Jurkat, Clone E6-1 (cell line): ENCODE data around the gene ORC3.

Experiments used
- DNase-seq: peaks from one replicate; pipeline ENCODE4 v3.0.0-alpha.2; 2011; ENCODE audit warnings: low read depth, low spot score
- H3K4me3 ChIP-seq: 2 replicates; pipeline ENCODE4 v1.5.1; 2011; ENCODE audit warnings: mild to moderate bottlenecking, low read length, control low read depth, moderate library complexity

The ORC3 gene

GRCh38 chr6:87654122-87654521 is 64.2 kb downstream of the ORC3 start:
- DNase-seq: no peak
- no peak overlapping the region for H3K4me3 ChIP-seq

GRCh38 chr6:87654875-87655454 is 65.0 kb downstream of the ORC3 start:
- no peak overlapping the region for H3K4me3 ChIP-seq
- no peak for DNase-seq

DNA sequence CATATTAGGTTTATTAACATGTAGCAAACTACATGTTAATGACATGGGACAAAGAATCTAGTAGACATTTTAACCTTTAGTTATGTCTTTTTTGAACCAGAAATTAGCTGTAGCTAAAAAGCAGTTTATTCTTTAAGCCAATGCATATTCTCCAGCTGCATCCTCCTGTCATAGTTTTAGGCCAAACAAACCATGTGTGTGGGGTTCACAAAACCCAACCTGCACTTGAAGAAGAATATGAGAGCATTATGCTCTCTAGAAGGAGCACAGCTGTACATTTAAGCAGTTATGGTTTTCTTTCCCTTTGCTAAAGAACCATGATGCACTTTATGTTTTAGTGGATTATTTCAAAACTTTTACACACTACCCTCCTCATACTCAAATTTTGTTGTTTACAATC is 65.9 kb downstream of the ORC3 start:
- peak; percentile 35 for DNase-seq
- no peak overlapping the region for H3K4me3 ChIP-seq

DNA sequence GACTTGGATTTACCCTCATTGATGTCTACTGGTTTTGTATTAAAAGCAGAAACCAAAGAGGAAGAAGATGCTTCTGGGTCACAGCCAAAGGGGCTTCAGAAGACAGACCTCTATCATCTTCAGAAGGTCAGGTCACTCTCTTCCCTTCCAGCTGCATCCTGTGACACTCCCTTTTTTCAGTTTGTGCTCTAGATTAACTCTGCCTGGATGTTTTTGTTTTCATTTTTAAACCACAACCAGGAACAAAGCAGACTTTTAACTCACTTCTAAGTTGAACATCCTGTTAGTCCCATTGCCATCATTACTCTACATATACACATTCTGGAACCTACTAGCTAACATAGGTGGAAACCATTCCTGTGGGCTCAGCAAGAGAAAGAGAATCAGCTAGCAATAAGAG is 66.9 kb downstream of the ORC3 start:
- no peak overlapping the region for H3K4me3 ChIP-seq
- peak; percentile 90 for DNase-seq

DNA sequence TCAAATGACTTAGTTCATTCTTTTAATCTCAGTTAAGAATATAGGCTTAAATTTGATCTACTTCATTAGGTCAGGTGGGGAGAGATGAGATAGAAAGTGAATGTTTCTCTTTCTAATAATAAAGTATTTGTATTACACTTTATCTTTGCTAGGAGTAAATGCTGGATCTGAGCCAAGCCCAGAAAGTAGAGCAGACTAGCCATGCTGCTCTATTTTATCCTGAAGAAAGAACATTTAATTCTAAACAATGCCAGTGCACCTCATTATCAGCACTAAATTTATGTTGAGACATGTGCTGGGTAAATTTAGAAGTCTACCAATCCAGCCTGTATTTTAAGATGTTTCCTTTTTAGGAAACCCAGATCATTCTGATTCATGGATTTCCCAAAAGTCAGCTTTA is 68.6 kb downstream of the ORC3 start:
- no peak overlapping the region for H3K4me3 ChIP-seq
- DNase-seq: no peak

DNA sequence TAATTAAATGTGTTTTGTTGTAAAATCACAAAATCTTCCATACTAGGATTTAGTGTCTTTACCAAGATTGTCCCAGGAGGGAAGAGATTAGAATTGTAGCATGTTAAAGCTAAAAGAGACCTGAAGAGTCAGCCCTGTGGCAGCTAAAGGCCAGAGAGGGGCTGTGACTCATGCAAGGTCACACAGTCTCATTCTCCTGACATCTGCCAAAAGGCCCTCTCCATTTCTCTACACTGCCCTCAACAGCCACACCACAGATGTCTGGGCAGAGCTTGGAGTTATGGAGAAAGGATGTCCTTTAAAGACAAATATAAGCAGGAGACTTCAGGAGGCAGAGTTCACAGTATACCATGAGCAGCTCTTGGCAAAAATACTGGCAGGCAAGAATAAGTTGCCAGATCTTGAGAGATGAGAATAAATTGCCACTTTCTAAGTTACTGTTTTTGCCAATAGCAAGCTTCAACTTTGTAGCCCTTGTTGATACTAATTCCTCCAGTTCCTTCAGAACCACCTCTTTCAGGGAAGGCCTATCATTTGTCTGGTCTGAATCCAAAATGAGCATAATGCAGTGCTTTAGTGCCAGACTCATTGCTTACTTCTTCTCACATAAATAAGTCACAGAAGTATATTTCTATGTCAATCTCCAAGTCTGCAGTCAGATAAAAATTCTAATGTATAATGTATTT is 70.4 kb downstream of the ORC3 start:
- DNase-seq: no peak
- no peak overlapping the region for H3K4me3 ChIP-seq

DNA sequence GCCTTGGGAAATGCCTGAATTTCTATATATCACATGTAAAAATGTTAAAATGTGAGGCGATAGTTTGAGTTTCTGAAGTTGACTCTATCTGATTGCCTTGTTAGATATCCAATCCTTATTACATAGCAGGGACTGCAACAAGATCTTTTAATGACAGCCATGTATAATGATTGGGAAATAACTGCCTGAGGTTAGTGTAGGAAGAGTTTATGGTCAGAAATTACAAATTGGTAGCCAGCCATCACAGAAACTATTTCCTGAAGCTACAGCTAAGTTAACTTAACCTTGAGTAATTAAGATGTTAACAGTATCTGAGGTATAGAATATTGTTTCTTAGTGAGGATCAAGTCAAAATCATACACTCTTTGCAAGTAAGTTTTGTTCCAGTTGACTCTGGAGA is 71.1 kb downstream of the ORC3 start:
- no peak overlapping the region for H3K4me3 ChIP-seq
- DNase-seq: no peak

- DNase-seq: no peak
- H3K4me3 ChIP-seq: no peak overlapping the region
Observed at GRCh38 chr6:87661503-87661902, 71.6 kb downstream of the ORC3 start.

GRCh38 chr6:87663434-87663833 is 73.5 kb downstream of the ORC3 start:
- DNase-seq: no peak
- no peak overlapping the region for H3K4me3 ChIP-seq

DNA sequence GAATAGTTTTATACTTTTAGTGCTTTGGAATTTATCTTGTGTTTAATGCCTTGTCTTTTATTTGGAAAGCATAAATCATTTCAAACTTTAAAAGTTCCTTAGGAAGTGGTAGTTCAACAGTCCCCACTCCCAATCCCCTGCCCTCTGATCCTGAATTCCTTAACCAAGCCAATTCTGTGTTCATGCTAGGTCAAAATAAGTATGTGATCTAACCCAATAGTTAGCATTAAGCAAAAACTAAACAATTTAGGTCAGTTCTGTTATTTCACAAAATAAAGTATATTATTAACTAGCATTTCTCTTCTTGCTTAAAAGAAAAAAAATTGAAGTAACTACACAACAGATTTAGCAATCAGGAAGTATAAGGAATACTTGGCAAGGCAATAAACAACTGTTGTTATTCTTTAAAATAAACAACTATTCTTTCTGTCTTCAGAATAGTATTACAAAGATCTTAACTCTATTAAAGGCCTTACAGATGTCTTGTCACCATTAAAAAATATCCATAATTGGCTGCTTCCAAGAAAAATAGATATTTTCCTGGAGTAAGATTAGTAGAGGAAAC is 75.1 kb downstream of the ORC3 start:
- DNase-seq: no peak
- H3K4me3 ChIP-seq: no peak overlapping the region

- DNase-seq: no peak
- H3K4me3 ChIP-seq: no peak overlapping the region
Observed at GRCh38 chr6:87667032-87667431, 77.1 kb downstream of the ORC3 start.

DNA sequence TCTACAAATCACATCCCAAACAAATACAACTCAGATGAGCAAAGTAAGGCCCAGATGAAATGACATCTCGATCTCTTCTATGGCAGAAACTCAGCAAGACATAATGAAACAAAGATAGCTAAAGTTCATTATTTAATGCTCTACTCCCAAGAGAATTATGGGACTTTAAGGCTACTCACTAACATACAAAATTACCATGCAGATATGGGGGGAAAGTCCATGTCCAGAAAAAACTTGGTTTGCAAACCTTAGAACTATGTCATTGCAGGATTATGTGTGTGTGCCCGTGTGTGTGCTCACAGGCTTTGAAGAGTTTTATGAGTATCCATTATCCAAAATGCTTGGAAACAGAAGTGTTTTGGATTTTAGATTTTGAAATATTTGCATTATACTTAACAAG is 78.1 kb downstream of the ORC3 start:
- H3K4me3 ChIP-seq: no peak overlapping the region
- DNase-seq: no peak

DNA sequence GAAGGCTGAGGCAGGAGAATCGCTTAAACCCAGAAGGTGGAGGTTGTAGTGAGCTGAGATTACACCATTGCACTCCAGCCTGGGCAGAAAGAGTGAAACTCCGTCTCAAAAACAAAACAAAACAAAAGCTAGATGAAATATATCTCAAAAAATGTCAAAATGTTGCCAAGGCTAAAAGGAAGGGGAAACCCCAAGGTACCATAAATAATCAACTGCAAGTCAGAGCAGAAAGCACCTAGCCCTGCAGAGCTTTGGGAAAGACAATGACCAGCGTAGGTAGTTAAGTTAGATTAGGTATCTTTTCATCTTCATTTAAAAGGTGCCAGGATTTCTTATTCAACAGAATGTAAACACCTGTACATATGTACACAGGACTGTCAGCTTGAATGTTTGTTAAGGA is 79.1 kb downstream of the ORC3 start:
- no peak for DNase-seq
- no peak overlapping the region for H3K4me3 ChIP-seq

DNA sequence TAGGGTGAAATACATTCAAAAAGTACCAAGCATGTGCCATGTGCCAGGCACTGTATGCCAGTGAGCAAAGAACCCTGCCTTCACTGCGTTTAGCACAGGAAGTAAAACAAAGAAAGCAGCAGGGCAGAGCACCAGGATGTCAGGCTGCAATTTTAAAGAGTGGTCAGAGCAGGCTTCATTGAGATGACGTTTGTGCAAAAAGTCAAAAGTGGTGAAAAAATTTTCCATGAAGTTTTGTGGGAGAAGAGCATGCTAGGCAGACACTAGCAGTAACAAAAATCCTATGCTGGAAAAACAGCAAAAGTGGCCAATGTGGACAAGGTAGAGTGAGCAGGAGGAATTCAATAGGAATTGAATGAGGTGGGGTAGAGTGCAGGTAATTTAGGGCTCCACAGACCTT is 80.8 kb downstream of the ORC3 start:
- H3K4me3 ChIP-seq: no peak overlapping the region
- no peak for DNase-seq

- no peak for DNase-seq
- no peak overlapping the region for H3K4me3 ChIP-seq
Observed at GRCh38 chr6:87671555-87672029, 81.7 kb downstream of the ORC3 start.

- DNase-seq: no peak
Observed at GRCh38 chr6:87672641-87673040, 82.7 kb downstream of the ORC3 start.

DNA sequence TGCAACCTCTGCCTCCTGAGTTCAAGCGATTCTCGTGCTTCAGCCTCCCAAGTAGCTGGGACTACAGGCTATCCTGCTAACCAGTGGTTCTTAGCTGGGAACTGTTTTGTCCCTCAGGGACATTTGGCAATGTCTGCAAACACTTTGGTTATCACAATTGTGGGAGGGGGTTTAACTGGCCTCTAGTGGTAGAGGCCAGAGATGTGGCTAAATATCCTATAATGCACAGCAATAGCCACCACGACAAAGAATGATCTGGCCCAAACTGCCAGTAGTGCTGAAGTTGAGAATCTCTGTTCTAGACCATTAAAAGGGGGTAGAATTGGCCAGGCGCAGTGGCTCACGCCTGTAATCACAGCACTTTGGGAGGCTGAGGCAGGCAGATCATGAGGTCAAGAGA is 83.3 kb downstream of the ORC3 start:
- H3K4me3 ChIP-seq: no peak overlapping the region
- DNase-seq: no peak

More at GRCh38 chr6:87672641-87673040, 82.7 kb downstream of the ORC3 start:
- H3K4me3 ChIP-seq: no peak overlapping the region

DNA sequence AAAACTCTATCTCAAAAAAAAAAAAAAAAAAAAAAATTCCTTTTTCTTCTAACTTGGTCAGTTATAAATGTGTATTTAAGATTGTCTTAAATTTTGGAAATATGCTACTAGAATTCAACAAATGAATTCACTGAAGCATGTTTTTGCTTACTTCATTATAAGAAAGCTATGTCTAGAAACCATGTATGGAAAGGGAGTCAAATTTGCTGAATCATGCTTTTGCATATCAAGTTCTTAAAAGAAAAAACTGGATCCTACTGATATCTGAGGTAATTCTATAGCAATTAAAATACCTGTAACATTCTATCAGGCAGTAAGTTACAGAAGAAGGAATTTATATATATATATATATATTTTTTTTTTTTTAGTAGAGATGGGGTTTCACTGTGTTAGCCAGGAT is 84.4 kb downstream of the ORC3 start:
- no peak for DNase-seq
- H3K4me3 ChIP-seq: no peak overlapping the region

- no peak for DNase-seq
- H3K4me3 ChIP-seq: no peak overlapping the region
Observed at GRCh38 chr6:87675004-87675681, 85.2 kb downstream of the ORC3 start.

DNA sequence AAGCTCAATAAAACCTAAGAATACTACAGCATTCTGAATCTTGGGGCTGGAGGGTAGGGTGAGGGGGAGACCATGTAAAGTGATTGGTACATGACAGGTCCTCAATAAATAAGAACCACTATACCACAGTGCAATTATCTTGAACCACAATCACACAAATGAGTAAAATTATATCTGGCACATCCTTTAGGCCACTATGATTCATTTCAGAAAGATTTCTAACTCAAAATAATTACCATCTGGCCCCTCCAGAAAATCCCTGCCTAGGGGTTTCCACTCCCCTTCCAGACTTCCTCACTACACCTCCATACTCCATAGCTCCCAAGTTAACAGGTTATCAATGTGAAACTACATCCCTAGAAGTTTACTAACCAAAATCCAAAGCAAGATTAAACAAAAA is 92.4 kb downstream of the ORC3 start:
- no peak for DNase-seq
- H3K4me3 ChIP-seq: no peak overlapping the region
